Stimulated activated CD4-positive, alpha-beta T cell treated with anti-CD3 and anti-CD28 coated beads, Interleukin-4, amount 100 ng/mL, for 48 hours (primary cell): ENCODE data around the gene P4HB.
A peak's percentile ranks its signal among the peaks of the same experiment; 100 is the strongest.

Experiments
- DNase-seq, 2 donors: peaks; one replicate each; pipeline ENCODE4 v3.0.0-alpha.2; 2020; ENCODE audit warnings: low read depth in 2 of 2

The P4HB gene

DNA sequence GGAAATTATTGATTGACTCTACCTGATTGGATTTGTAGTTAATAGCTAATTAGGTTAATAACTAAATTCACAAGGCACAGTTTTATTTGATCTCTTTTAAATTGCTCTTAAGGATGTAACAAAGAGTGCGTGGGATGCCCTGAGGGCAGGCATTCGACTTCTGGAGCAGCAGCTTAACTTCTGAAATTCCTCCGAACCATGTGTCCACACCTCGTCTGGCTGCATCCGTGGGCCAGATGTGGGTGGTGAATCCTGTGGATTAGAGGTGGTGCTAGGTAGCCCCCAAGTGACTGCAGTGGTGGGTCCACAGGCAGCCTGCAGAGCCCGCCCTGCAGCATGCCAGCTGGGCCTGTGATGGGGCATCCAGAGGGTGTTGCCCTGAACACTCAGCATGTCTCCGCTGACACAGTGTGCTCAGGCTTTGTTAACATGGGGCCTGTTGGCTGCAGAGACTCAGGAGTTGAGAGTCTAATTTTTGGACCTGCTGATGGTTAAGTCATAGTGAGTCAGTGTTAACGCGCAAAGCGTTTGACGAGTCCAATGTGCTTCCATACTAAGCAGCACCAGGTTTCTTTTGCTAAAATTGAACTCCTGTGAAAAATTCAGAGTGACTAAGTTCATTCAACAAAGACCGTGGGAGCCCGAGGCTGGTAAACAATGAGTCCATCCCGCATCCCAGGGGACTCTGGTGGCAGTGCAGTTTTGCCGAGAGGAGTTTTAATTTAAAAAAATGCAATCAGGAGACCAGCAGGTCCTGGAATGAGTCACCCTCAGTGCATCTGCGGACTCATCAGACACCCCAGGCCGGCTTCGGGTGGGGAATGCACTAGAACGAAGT is 37.9 kb upstream of the P4HB start:
- DNase-seq = no peak

DNA sequence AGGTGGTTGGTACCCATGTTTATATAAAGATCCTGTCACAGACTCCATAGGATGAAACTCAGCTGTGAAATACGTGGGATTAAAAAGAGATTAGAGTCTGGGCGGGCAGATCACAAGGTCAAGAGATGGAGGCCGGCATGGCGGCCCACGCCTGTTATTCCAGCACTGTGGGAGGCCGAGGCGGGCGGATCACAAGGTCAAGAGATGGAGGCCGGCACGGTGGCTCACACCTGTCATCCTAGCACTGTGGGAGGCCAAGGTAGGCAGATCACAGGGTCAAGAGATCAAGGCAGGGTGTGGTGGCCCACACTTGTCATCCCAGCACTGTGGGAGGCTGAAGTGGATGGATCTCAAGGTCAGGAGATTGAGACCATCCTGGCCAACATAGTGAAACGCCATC is 35.1 kb upstream of the P4HB start:
- DNase-seq = no peak

DNA sequence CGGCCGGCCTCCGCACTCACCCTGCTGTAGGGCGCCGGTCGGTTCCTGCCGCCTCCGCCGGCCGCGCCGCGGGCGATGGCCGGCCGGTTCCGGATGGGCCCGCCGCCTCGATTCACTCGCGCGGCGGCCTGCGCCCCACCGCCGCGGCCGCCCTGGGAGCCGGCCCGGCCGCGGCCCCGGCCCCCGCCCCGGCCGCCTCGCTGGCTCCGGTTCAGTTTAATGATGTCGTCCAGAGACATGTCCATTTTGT is 30.9 kb upstream of the P4HB start:
- DNase-seq = no peak

DNA sequence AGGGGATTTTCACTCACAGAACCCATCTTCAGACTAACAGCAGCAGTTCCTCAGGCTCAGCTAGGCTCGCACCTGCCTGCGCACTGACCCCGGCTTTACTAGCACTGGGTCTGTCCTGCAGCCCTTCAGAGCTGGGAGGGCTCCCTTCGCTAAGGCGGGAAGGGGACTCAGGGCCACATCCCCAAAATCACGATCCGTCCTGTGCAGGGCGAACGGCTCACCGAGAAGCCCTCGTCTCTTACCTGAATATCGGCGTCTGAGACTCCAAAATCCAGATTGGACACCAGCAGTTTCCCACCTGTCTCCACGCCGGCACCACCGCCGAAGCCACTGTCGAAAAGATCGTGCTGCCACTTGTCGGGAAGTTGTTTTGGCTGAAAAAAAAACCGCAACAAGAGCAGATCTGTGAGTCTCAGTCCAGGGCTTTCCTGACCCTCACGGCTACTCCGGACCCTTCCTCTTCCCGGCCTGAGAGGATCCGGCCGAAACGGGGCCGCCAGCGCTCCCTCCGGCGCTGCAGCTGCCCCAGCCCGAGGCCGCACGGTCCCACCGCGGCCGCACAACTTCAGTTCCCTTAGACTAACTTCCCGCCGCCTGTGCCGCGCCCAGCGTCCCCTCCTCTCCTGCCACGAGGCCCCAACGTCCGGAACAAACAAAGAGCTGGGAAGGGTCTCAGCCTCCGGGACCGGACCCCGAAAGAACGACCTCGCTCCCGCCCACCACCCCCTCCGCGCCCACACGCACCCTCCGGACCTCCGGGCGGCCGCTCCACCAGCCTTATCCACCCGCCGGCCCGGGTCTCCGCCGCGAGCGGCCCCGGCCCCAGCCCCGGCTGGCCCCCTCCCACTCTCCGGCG is 30.3 kb upstream of the P4HB start:
- DNase-seq = no peak

DNA sequence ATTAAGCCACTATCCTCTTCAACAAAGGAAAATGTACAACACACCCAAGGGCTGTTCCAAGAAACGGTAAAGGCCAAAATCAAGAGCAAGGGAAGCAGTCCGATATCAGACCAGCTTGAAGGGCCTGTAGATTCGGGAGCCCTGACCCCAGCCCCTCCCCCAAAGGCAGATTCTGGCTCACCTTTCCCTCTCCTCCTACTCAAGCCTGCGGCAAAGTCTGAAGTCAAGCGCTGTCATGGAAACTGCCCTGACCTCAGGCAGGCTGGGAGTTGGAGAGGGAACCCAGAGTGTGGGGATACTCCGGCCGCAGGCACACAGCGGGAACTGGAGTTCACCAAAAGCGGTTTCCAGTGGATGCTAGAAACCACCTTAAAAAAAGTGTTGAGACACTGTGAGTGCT is 29.3 kb upstream of the P4HB start:
- no peak for DNase-seq

DNA sequence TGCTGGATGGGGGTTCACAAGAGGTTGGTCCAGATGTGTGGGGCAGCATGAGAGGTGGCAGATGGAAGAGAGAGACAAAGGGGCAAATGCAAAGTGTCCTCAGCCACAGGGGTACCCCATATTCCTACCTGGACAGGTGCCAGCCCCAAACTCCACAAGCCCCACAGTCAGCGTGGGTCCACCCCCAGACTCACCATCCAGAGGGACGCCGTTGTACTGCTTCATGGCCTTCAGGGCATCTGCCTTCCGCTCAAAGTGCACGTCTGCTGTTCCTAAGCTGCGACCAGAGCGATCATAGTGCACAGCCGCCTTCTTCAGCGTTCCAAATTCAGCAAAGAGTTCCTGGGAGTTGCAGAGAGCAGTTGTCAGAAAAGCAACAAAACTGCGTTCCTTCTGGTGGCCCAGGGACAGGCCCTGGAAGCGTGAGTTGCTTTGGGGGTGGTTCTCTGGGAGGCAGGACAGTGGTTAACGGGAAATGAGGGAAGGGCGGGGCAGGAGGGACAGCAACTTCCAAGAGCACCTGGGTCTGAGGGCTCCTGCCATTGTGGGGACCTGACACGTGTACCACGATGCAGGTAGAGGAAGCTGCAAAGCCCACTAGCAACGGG is 28.8 kb upstream of the P4HB start:
- DNase-seq = no peak

DNA sequence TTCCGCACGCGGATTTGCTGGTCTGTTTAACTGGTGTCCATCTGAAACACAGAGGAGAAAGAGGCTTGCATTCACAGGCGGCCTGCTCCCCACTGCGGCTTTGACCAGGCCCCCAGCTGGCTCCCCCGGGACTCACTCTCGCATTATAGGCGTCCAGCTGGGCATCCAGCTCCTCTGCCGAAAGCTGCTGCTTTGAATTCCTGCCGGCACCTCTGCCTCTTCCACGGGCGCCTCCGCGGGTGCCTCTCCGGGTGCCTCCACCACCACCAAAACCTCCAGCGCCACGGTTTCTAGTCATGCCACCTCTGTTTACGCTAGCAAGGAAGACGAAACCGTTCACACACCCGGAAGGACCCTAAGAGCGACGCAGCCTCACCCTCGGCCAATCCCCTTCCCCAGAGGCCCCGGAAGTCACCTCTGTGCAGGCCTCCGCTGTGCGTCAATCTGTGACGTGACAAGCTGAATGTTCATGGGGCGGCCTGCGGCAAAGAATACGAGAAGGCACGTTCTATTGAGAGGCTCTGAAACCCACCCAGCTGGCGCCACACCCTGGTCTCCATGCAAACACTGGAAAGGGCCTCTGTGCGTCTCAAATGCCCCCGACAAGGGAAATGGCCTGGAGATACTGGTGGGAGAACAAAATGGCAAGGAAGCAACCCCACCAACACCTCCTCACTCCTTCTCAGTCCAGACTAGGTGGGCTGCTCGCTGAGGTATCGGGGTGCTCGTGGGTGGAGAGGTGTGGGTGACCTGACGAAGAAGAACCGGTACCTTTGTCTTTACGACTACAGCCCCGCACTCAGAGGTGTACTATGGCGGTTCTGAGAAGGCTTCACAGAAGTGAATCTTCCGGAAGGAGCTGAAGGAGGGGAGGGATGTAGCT is 28.0 kb upstream of the P4HB start:
- DNase-seq = no peak

DNA sequence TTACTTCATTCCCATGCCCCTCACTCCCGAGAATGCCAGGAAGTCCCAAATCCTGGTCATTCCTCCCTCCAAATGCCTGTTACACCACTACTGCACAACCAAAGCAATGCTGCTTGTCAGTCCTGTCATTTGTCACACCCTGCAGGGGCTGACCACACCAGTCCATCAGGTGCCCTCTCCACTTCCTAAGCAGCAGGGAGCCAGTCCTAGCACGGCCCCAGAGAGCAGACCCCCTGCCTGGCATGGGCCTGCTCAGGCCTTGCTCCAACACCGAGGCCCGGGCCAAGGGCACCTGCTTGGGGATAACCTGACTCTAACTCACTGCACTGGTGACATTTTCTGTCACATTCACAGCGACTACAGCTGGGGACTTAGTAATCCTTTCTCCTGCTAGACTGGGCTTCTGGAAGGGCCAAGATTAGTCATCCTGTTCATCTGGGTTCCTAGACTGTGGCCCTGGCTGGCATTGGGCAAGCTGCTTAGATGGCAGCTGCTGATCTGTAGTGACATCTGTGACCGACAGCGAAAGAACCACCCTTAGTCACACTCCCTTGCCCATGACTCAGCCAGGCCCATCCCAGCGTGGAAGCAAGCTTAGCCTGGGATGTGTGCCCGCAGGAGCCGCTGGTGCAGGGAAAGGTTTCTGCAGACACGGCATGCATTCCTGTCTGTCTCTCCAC is 25.7 kb upstream of the P4HB start:
- no peak for DNase-seq

DNA sequence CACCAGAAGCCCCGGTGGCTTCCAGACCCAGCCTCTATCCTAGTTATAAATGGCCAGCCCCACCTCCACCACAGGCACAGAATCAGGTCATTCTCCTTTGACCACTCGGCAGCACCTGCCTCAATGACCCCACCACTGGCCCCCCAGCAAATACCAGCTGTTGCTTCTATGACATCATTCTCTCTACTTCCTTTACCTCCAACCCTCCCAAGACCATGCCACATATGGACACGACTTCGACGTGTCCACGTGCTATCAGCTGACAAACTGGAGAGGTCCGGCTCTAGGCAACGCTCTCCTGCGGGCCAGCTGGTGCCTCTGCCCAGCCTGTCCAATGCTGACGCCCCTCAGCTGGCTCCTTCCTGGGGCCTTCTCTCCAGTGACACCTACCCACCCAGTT is 25.1 kb upstream of the P4HB start:
- DNase-seq = no peak

DNA sequence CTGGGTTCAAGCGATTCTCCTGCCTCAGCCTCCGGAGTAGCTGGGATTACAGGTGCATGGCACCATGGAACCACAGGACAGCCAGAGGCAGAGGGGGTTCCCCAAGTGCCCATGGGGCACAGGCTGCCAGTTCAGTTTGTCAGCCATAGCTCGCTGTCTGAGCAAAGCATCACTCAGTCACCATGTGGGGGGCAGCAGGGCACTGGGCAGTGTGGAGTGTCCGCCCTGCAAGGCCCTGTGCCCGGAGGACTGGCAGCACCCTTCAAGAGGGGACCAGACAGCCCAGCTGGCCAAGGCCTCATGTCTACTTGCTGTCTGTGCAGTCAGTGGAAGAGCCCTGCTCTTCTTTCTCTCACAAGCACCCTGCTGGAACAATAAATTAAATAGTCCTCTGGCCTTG is 24.6 kb upstream of the P4HB start:
- no peak for DNase-seq

DNA sequence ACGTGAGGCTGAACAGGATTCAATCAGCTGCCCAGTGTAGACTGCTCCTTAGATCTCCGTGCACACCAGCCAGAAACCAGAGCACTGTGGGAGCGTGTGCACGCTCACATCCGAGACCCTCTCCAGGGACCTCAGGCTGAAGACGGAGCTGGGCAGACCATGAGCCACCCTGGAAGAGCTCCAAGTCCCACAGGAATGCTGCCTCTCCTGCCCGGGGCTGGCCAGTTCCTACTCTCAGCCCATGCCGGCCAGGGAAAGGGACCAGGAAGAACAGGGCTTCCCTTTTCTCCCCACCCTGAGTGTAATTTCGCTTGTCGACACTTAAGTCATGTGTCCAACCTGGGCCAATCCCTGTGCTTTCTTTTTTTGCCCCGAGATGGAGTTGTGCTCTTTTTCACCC is 24.2 kb upstream of the P4HB start:
- DNase-seq = no peak

DNA sequence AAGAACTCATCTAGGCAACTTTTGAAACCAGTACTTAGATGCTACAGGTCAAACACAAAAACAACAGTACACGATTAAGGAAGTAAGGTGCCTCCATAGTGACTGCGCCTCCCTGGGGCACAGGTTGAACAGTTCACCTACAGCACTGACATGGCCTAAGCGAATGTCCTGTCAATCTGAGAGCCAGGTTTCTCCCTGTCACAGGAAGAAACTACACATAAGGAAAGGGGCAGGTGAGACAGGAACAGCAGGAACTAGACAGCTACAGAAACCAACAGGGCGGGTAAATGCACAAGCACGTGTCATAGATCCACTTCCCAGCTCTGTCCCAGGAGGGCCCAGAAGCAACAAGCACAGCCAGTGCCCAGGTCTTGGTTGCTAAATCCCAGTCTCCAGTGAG is 18.8 kb upstream of the P4HB start:
- DNase-seq = no peak

DNA sequence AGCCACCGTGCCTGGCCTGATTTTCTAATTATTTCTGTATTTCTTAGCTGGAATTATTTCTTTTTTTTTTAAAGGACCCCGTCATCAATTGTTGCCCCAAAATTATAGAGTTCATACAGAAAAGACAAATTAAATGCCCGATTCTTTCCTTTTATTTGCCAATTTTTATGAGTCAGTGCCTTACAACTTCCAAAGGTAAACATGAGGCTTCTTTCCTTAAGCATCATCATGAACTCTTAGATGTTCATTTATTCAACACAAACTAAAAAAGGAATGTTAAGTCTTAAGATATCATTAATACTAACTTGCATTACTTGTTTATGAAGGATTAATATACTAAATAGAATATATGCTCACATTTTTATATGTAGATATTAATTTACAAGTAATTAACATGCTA is 18.0 kb upstream of the P4HB start:
- DNase-seq = no peak

DNA sequence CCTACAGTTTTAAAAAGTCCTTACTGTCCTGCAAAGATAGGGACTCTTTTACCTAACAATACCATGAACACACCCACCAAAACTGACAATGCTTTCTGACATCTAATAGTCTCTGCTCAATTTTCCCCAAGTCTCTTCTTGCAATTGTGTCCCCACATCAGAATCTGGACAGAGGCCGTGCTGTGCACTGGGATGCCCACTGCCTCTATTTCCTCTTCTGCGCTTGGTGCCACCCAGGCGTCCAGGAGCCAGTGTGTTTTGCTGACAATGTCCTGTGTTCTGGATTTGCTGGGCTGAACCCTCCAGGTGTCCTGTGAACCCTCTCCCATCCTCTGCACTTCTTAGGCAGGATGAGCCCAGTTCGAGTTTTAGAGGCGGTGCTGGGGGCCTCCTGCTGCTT is 17.2 kb upstream of the P4HB start:
- DNase-seq = no peak

DNA sequence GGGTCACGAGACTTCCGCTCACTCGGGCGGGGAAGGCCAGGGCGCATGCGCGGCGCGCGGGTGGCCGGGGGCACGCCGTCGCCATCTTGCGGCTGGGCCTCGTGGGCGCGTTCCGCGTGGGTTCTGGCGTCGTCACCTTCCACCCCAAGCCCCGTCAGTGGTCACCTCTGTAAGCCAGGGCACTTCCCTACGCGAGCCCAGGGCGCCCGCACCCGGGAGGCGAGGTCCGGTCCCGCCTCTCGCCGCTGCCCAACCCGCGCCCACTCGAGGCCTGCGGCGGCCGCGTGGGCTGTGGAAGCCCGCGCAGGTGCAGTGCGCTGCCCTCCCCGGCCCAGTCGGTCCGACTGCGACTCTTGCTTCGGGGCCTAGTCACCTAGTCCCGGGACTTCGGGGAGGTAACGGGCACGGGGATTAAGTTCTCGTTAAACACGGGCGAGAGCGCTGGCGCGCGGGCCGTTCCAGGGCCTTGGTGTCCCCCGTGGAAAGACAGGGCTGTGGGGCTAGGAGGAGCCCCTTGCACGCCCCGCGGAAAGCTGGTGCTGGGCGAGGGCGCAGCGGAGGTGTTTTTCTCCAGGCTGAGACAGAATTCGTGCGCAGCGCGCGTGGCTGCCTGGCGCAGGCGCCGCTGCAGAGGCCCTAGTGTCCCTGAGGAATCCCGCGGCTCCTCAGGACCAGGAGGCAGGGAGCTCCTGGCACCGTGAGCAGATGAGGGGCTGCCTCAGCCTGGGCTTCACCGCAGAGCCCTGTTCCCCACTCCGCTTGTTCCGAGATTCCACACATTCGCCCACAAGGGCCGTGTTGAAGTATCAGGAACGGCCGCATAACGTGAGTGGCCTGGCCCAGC is 11.3 kb upstream of the P4HB start:
- DNase-seq = peak; percentile 94

DNA sequence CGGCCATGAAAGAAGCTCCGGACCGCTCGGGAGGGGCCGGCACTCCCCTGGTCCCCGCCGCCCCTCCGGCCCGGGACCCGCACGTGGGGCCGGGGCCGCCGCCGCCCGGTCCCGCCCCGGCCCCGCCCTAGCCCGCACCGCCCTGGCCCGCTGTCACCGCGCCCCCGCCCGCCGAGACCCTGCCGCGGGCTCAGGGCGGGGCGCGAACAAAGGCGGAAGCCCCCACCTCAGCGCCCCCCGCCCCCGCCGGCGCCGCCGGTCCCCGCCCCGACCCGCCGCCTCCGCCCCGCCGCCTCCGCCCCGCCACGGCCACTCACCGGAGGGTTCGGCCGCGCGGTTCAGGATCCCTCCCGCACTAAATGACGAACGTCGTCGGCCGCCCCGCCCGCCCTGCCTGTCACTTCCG is 10.6 kb upstream of the P4HB start, which contains the start of gene ARHGDIA:
Gene ARHGDIA, minus strand, starts transcription at position 357 of the 406 bp plus-strand sequence. CDS start 1,407 bp downstream, outside the sequence.
- no peak for DNase-seq

DNA sequence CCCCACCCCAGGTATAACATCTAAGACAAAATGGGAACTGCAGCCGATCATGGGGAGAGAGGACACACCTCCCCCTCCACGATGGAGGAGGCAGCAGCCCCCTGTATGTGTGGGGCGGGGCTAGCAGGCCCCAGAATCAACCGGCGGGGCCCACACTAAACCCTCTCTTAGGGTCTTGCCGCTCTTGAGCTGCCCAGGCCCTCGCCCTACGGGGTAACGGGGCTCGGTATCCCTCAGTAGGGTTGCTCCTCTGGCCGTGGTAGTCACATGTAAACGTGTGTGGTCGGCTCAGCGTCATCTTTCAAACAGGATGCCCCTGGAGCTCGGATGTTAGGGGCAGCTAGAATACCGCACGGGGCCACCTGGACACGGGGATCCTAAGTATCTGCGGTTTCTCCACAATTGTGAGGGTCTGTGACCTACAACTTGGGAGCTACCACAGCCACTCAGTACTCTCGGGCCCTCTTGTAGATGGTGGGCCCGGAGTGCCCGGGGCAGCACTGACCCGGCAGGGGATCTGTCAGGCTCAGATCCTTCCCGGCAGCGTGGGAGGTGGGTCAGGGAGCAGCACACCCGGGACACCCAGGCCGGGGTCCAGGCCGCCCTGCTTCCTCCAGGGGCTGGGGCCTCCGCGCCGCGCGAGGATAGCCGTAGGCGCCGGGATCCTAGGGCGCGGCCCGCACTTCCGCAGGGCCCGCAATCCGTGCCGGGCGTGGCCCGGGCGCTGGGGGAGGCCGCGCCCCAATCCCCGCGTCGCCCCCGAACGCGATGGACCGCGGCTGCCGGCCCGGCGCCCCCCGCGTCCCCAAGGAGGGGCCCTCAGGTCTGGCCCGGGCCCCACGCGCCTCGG is 10.0 kb upstream of the P4HB start:
- no peak for DNase-seq

DNA sequence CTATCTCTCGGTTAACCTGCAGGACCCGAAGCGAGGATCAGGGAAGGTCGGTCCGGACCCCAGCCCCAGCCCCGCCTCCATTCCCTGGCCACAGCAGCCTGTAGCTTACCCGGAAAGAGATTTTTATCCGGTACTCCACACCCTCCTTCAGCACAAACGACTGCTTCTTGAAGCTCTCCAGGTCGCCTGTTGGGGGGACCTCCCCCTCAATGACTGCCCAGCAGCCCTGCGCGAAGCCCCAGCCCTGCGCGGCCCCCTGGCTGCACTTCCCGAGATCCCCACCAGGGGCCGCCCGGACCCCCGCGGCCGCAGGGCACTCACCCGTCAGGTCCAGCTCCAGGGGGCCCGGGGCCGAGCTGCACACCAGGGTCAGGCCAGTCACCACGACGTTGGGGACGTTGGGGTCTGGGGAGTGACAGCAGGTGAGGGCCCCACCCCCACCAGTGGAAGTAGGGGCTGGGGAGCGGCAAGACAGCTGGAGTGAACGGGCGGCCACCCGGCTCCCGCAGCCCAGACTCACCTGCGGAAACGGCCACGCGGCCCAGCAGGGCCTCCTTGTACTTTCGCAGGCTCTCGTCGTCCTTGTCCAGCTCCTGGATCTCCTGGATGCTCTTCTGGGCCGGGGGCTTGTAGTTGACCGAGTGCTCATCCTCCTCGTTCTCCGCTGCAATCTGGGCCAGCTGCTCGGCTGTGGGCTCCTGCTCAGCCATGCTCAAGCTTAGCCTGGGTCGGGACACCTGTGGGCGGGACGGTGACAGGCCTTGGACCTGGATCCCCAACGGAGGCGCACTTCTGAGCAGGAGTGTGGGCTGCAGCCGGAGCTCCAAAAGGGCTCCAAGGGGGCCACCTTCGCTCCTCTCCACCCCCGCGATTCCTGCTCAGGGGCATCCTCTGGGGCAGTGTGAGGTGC is 9.1 kb upstream of the P4HB start:
- DNase-seq = no peak
